ENCODE results near the gene SSTR5. TPM values are rescaled to one million over a fixed set of nuclear protein-coding genes. Genes with fewer than 3 reads are reported as not detected.

The SSTR5 gene
- total and polyA plus RNA-seq, 2 donors (not counting 1 experiment from before 2014, with no cell fraction given), result not detected

DNA sequence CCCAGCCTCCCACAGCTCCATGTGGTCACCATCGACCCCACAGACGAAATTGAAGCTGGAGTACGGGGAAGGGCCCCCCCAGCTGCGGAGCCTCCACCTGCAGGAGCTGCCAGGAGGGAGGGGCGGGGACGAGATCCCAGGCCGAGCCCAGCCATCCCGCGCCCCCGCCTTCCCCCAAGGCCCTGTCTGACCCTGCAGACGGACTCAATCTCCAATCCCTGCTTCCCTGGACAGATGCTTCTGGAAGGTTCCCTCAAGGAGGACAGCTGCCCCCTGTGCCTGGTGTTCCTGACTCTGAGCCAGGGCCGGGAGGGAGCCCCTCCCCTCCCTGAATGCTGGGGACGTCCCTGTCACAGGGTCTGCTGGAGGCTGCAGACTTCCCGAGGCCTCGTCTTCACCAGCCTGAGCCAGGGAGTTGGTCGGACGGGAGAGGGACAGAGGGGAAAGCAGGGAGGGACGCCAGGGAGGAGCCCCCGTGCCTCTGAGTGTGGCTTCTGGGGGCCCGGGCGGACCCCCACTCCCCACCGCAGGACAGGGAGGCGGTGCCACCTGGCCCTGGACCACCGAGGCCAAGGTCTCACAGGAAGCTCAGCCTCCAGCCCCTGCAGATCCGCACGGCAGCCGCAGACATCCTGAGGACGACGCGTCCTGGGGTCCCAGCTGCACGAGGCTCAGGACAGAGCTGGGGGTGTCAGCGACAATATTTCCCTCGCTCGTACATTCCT lies 44.8 kb downstream of the SSTR5 start:
- no peaks in the 10 kb centered on the region for H3K79me2 ChIP-seq (ENCODE audit: control insufficient read depth, insufficient read depth, low read length)
- H3K9me3 Mint-ChIP-seq (ENCODE audit: insufficient read depth), result no peaks in the 10 kb centered on the region
- H3K9ac ChIP-seq (ENCODE audit: low read length), result no peak overlapping the region
- ChIA-PET CTCF (no interaction called here), POLR2A (no interaction called here)
- no peak overlapping the region for H3K4me3 ChIP-seq (ENCODE audit: control extremely low read depth in 1 of 5, extremely low read depth in 1 of 5, insufficient read depth in 1 of 5, low read depth in 2 of 5, low read length in 4 of 5)
- no peaks in the 10 kb centered on the region for H3K9me3 ChIP-seq (ENCODE audit: control extremely low read depth in 1 of 3, control insufficient read depth in 2 of 3, insufficient read depth in 1 of 3, low read length in 2 of 3)
- H3K36me3 ChIP-seq (replicated peaks in 1 of 2; ENCODE audit: control extremely low read depth in 1 of 2, control insufficient read depth in 1 of 2, extremely low read depth in 1 of 2, insufficient read depth in 2 of 2, low read length in 1 of 2), result no peaks in the 10 kb centered on the region
- H3K27me3 ChIP-seq (replicated peaks in 1 of 4; ENCODE audit: control extremely low read depth in 1 of 4, control insufficient read depth in 3 of 4, insufficient read depth in 4 of 4, low read length in 3 of 4), result peaks cover 0 to 3% (median 0%) of the 10 kb centered on the region in 4 experiments
- H3K4me1 ChIP-seq (ENCODE audit: control insufficient read depth in 2 of 2, insufficient read depth in 2 of 2, low read length in 2 of 2), result peaks cover 0 to 8% of the 10 kb centered on the region in 2 donors
- no peak overlapping the region for H3K4me3 Mint-ChIP-seq
- intact Hi-C loops (cut with micrococcal nuclease), result no loop called here
- H2AFZ ChIP-seq (ENCODE audit: insufficient read depth, low read depth, low read length, poor library complexity, severe bottlenecking), result no peak overlapping the region
- no peaks in the 10 kb centered on the region for H4K20me1 ChIP-seq (ENCODE audit: control insufficient read depth, insufficient read depth, low read length, poor library complexity, severe bottlenecking)
- TF ChIP-seq, protein P1, sequence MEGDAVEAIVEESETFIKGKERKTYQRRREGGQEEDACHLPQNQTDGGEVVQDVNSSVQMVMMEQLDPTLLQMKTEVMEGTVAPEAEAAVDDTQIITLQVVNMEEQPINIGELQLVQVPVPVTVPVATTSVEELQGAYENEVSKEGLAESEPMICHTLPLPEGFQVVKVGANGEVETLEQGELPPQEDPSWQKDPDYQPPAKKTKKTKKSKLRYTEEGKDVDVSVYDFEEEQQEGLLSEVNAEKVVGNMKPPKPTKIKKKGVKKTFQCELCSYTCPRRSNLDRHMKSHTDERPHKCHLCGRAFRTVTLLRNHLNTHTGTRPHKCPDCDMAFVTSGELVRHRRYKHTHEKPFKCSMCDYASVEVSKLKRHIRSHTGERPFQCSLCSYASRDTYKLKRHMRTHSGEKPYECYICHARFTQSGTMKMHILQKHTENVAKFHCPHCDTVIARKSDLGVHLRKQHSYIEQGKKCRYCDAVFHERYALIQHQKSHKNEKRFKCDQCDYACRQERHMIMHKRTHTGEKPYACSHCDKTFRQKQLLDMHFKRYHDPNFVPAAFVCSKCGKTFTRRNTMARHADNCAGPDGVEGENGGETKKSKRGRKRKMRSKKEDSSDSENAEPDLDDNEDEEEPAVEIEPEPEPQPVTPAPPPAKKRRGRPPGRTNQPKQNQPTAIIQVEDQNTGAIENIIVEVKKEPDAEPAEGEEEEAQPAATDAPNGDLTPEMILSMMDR (IDR thresholded peaks at IDR 0.05), result no peak
- no peak for TF ChIP-seq EZH2 (IDR thresholded peaks at IDR 0.05; ENCODE audit: borderline replicate concordance, insufficient read depth, low read depth, low read length, poor library complexity, severe bottlenecking)
- peaks cover 5% of the 10 kb centered on the region for H3K4me1 Mint-ChIP-seq
- peaks cover 3% of the 10 kb centered on the region for H3K27me3 Mint-ChIP-seq
- H3K27ac Mint-ChIP-seq, result no peak overlapping the region
- ATAC-seq (ENCODE audit: low read depth) (no peak), DNase-seq (no peak)
- H3K4me2 ChIP-seq (replicated peaks; ENCODE audit: low read depth, low read length, poor library complexity, severe bottlenecking), result no peak overlapping the region
- H3K27ac ChIP-seq (ENCODE audit: low read length in 2 of 2), result no peak overlapping the region
- 73% methylated on average over 33 of the region's 34 CpGs for WGBS (ENCODE audit: insufficient coverage)

DNA sequence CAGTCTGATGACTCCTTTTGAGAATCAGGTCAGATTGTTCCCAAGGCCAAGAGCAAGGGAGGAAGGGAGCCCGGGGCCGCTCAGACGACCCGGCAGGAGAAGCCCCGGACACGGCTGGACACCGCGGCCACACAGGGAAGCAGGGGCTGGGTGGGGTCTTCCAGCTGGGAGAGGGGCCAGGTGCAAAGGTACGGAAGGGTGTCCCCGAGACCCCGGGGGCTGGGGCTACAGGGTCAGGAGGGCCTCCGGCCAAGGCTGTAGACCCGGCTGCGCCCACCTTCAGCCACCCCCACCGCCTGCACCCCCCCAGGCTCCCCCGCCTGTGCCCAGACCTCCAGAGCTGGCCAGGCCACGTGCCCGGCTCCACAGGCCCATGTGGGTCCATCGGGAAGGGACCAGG lies 45.4 kb downstream of the SSTR5 start:
- H3K9me3 Mint-ChIP-seq (ENCODE audit: insufficient read depth), result no peaks in the 10 kb centered on the region
- Histone ChIP-seq H3K4me3 (ENCODE audit: control extremely low read depth in 1 of 5, extremely low read depth in 1 of 5, insufficient read depth in 1 of 5, low read depth in 2 of 5, low read length in 4 of 5) (no peak overlapping the region), H3K9me3 (ENCODE audit: control extremely low read depth in 1 of 3, control insufficient read depth in 2 of 3, insufficient read depth in 1 of 3, low read length in 2 of 3) (no peaks in the 10 kb centered on the region), H3K27ac (ENCODE audit: low read length in 2 of 2) (no peak overlapping the region), H2AFZ (ENCODE audit: insufficient read depth, low read depth, low read length, poor library complexity, severe bottlenecking) (no peak overlapping the region), H4K20me1 (ENCODE audit: control insufficient read depth, insufficient read depth, low read length, poor library complexity, severe bottlenecking) (no peaks in the 10 kb centered on the region), H3K79me2 (ENCODE audit: control insufficient read depth, insufficient read depth, low read length) (no peaks in the 10 kb centered on the region), H3K4me2 (replicated peaks; ENCODE audit: low read depth, low read length, poor library complexity, severe bottlenecking) (no peak overlapping the region), H3K9ac (ENCODE audit: low read length) (no peak overlapping the region), H3K4me1 (ENCODE audit: control insufficient read depth in 2 of 2, insufficient read depth in 2 of 2, low read length in 2 of 2) (peaks cover 0 to 8% of the 10 kb centered on the region in 2 donors), H3K36me3 (replicated peaks in 1 of 2; ENCODE audit: control extremely low read depth in 1 of 2, control insufficient read depth in 1 of 2, extremely low read depth in 1 of 2, insufficient read depth in 2 of 2, low read length in 1 of 2) (no peaks in the 10 kb centered on the region), H3K27me3 (replicated peaks in 1 of 4; ENCODE audit: control extremely low read depth in 1 of 4, control insufficient read depth in 3 of 4, insufficient read depth in 4 of 4, low read length in 3 of 4) (peaks cover 0 to 3% (median 0%) of the 10 kb centered on the region in 4 experiments)
- ATAC-seq (ENCODE audit: low read depth) (no peak), DNase-seq (no peak)
- H3K27ac Mint-ChIP-seq, result no peak overlapping the region
- intact Hi-C loops (cut with micrococcal nuclease), result no loop called here
- peaks cover 3% of the 10 kb centered on the region for H3K27me3 Mint-ChIP-seq
- no peak for TF ChIP-seq EZH2 (IDR thresholded peaks at IDR 0.05; ENCODE audit: borderline replicate concordance, insufficient read depth, low read depth, low read length, poor library complexity, severe bottlenecking)
- TF ChIP-seq, protein P1 (IDR thresholded peaks at IDR 0.05), result no peak
- H3K4me1 Mint-ChIP-seq, result peaks cover 5% of the 10 kb centered on the region
- no peak overlapping the region for H3K4me3 Mint-ChIP-seq
- ChIA-PET POLR2A (no interaction called here), CTCF (no interaction called here)
- WGBS (ENCODE audit: insufficient coverage), result 100% methylated on average over 7 of the region's 19 CpGs

Data from B cell (primary cell).